Liver (tissue), 9 donors: ENCODE results near the gene MESD. TPM values are rescaled to one million over a fixed set of nuclear protein-coding genes. Genes with fewer than 3 reads are reported as not detected.

Experiments used
- DNase-seq: peaks from one replicate; pipeline ENCODE4 v3.0.0-alpha.2; 2017; ENCODE audit warnings: low spot score
- H3K27ac ChIP-seq, 2 donors: one replicate each; pipeline ENCODE4 v1.7.0; 2013; ENCODE audit warnings: inconsistent platforms in 2 of 2, low read length in 2 of 2, control low read depth in 1 of 2, low read depth in 1 of 2, mild to moderate bottlenecking in 1 of 2
- H3K27me3 ChIP-seq, 4 donors: one replicate each; pipeline versions ENCODE4 v1.6.1 to v1.7.0; 2013; ENCODE audit warnings: low read length in 3 of 4, inconsistent platforms in 1 of 4, mild to moderate bottlenecking in 1 of 4, moderate library complexity in 1 of 4; ENCODE audit not compliant: control insufficient read depth in 4 of 4, insufficient read depth in 4 of 4
- H3K36me3 ChIP-seq, 4 donors: one replicate each; pipeline versions ENCODE4 v1.6.1 to v1.7.0; 2013; ENCODE audit warnings: low read length in 3 of 4, mild to moderate bottlenecking in 3 of 4, low read depth in 1 of 4, moderate library complexity in 1 of 4; ENCODE audit not compliant: control insufficient read depth in 4 of 4, insufficient read depth in 3 of 4
- H3K4me1 ChIP-seq, 4 donors: one replicate each; pipeline versions ENCODE4 v1.6.1 to v1.7.0; 2013; ENCODE audit warnings: low read length in 3 of 4, mild to moderate bottlenecking in 3 of 4, moderate library complexity in 1 of 4; ENCODE audit not compliant: control insufficient read depth in 4 of 4, insufficient read depth in 4 of 4
- H3K4me3 ChIP-seq, 3 donors: one replicate each; pipeline versions ENCODE4 v1.6.1 to v1.7.0; 2013; ENCODE audit warnings: low read length in 3 of 3, control low read depth in 1 of 3, low read depth in 1 of 3, mild to moderate bottlenecking in 1 of 3
- H3K9ac ChIP-seq, 2 donors: one replicate each; pipeline ENCODE4 v1.7.0; 2013; ENCODE audit warnings: low read length in 2 of 2, mild to moderate bottlenecking in 2 of 2, moderate library complexity in 2 of 2, control low read depth in 1 of 2, low read depth in 1 of 2
- H3K9me3 ChIP-seq, 4 donors: one replicate each; pipeline versions ENCODE4 v1.6.1 to v1.7.0; 2013; ENCODE audit warnings: low read length in 3 of 4; ENCODE audit not compliant: control insufficient read depth in 4 of 4
- EGR1 ChIP-seq, 2 donors: IDR thresholded peaks; 2 replicates each; pipeline ENCODE4 v1.6.1; 2016 to 2018; ENCODE audit warnings: antibody characterized with exemption in 2 of 2, low read depth in 2 of 2
- FOXA1 ChIP-seq: IDR thresholded peaks from 2 replicates; pipeline ENCODE4 v1.6.1; 2016; ENCODE audit warnings: antibody characterized with exemption
- FOXA2 ChIP-seq: IDR thresholded peaks from 2 replicates; pipeline ENCODE4 v1.6.1; 2016; ENCODE audit warnings: antibody characterized with exemption
- GABPA ChIP-seq, 2 donors: IDR thresholded peaks in 1 of 2; conservative IDR thresholded peaks in 1 of 2; 2 replicates each; pipeline ENCODE4 v1.6.1; 2016; ENCODE audit warnings: antibody characterized with exemption in 2 of 2, mild to moderate bottlenecking in 1 of 2, moderate library complexity in 1 of 2
- HNF4A ChIP-seq, 2 donors: conservative IDR thresholded peaks; 2 replicates each; pipeline ENCODE4 v1.6.1; 2016; ENCODE audit warnings: antibody characterized with exemption in 2 of 2, mild to moderate bottlenecking in 2 of 2
- HNF4G ChIP-seq: IDR thresholded peaks from 2 replicates; pipeline ENCODE4 v1.6.1; 2016; ENCODE audit warnings: antibody characterized with exemption
- JUND ChIP-seq, 2 donors: IDR thresholded peaks; 2 replicates each; pipeline ENCODE4 v1.6.1; 2016; ENCODE audit warnings: antibody characterized with exemption in 2 of 2
- NR2F2 ChIP-seq: IDR thresholded peaks from 2 replicates; pipeline ENCODE4 v1.6.1; 2016; ENCODE audit warnings: antibody characterized with exemption
- RAD21 ChIP-seq, 2 donors: IDR thresholded peaks; 2 replicates each; pipeline ENCODE4 v1.6.1; 2016; ENCODE audit warnings: antibody characterized with exemption in 2 of 2, mild to moderate bottlenecking in 2 of 2
- RXRA ChIP-seq, 2 donors: IDR thresholded peaks; 2 replicates each; pipeline ENCODE4 v1.6.1; 2017 to 2018; ENCODE audit warnings: antibody characterized with exemption in 2 of 2, mild to moderate bottlenecking in 1 of 2
- SP1 ChIP-seq: IDR thresholded peaks from 2 replicates; pipeline ENCODE4 v1.6.1; 2018; ENCODE audit warnings: antibody characterized with exemption, mild to moderate bottlenecking
- TAF1 ChIP-seq: conservative IDR thresholded peaks from 2 replicates; pipeline ENCODE4 v1.6.1; 2016; ENCODE audit warnings: antibody characterized with exemption, mild to moderate bottlenecking
- YY1 ChIP-seq: IDR thresholded peaks from 2 replicates; pipeline ENCODE4 v1.6.1; 2016; ENCODE audit warnings: antibody characterized with exemption, mild to moderate bottlenecking
- WGBS: extraction: QIAGEN DNeasy Blood & Tissue Kit; methylation state at CpG from one replicate; pipeline ENCODE4 v1.1.7; 2013; 5-methylcytosine and 5-hydroxymethylcytosine counted together
- polyA plus RNA-seq, 2 donors: library from polyadenylated mRNA; stranded (reverse) in 1 of 2; unstranded in 1 of 2; fragments of 200-250 nt in 1 of 2; fragments of >200 nt in 1 of 2; fragmentation: Nextera tagmentation in 1 of 2; extraction: Ambion mirVana in 1 of 2; gene quantifications; one replicate each; pipeline versions ENCODE4 v1.2.1 to v1.2.3, GENCODE V29; 2013 to 2015
- total RNA-seq, 2 donors: library from RNA; depleted of rRNA; stranded (reverse); fragments of >200 nt; gene quantifications; one replicate each; pipeline ENCODE4 v1.2.3, GENCODE V29; 2014
- TF ChIP-seq, protein P1 (sequence below): IDR thresholded peaks from 2 replicates; pipeline ENCODE4 v1.6.1; 2016; ENCODE audit warnings: antibody characterized with exemption
- TF ChIP-seq, protein P2 (sequence below): IDR thresholded peaks from 2 replicates; pipeline ENCODE4 v1.6.1; 2016; ENCODE audit warnings: antibody characterized with exemption
- TF ChIP-seq, protein P3 (sequence below): fragments of 150-350 bp; IDR thresholded peaks from 2 replicates; pipeline ENCODE4 v1.5.1; 2017; ENCODE audit warnings: improper control_type of control experiment, low read depth, low read length; ENCODE audit not compliant: missing input control
- TF ChIP-seq, protein P4 (sequence below): IDR thresholded peaks from 2 replicates; pipeline ENCODE4 v1.6.1; 2016; ENCODE audit warnings: antibody characterized with exemption, mild to moderate bottlenecking
- TF ChIP-seq, protein P5 (sequence below): IDR thresholded peaks from 2 replicates; pipeline ENCODE4 v1.6.1; 2016; ENCODE audit warnings: antibody characterized with exemption
- donor health status: healthy.
- donor health status: healthy.
- donor health status: healthy.
- donor health status: healthy.
- donor health status: healthy.

MESD gene
- total and polyA plus RNA-seq, 4 donors: 15.3 to 24.0 (median 17.0) TPM

DNA sequence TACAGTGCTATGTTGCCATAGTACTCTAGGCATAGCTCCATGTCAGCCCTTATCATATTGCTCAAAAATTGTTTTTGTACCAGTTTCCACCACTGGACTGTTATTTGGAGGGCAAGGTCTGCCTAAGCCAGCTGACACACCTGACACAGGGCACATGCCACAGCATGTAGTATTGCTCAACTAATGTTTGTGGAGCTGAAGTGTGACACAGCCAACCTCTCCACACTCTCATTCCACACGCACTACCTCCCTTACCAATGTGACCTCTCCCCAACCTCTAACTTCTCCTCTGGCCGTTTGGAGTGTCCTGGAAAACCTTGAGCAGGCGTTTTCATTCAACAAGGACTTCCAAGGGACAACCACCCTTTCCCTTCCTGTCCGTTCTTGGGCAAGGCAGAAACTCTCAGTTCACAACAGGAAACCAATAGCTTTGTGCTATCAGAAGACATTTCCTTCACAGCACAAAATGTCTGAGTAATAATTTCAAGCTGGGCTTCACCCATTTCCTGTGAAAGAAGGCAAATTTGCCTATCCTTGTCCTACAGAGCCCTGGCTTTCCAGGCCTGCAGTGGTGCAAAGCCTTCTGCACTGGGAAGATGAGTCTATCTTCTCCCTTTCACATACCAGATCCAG lies 49.5 kb upstream of the MESD start:
- Histone ChIP-seq H3K4me1 (peaks cover 4 to 42% (median 23%) of the 10 kb centered on the region in 4 donors), H3K4me3 (no peak overlapping the region), H3K9me3 (no peaks in the 10 kb centered on the region), H3K27ac (peak overlapping the region; percentile 89), H3K36me3 (no peaks in the 10 kb centered on the region), H3K27me3 (no peaks in the 10 kb centered on the region), H3K9ac (peak overlapping the region in 1 of 2 donors; percentile 65)
- TF ChIP-seq JUND (IDR thresholded peaks at IDR 0.05): peak; percentile 75 to 92
- TF ChIP-seq EGR1 (IDR thresholded peaks at IDR 0.05; ENCODE audit: low read depth in 2 of 2): peak in 1 of 2 donors; percentile 82
- TF ChIP-seq, protein P1, sequence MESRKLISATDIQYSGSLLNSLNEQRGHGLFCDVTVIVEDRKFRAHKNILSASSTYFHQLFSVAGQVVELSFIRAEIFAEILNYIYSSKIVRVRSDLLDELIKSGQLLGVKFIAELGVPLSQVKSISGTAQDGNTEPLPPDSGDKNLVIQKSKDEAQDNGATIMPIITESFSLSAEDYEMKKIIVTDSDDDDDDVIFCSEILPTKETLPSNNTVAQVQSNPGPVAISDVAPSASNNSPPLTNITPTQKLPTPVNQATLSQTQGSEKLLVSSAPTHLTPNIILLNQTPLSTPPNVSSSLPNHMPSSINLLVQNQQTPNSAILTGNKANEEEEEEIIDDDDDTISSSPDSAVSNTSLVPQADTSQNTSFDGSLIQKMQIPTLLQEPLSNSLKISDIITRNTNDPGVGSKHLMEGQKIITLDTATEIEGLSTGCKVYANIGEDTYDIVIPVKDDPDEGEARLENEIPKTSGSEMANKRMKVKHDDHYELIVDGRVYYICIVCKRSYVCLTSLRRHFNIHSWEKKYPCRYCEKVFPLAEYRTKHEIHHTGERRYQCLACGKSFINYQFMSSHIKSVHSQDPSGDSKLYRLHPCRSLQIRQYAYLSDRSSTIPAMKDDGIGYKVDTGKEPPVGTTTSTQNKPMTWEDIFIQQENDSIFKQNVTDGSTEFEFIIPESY: peak; percentile 95
- peak; percentile 53 to 59 for TF ChIP-seq RAD21 (IDR thresholded peaks at IDR 0.05)
- TF ChIP-seq HNF4A (conservative IDR thresholded peaks at IDR 0.05): peak; percentile 98 to 99
- TF ChIP-seq, protein P2, sequence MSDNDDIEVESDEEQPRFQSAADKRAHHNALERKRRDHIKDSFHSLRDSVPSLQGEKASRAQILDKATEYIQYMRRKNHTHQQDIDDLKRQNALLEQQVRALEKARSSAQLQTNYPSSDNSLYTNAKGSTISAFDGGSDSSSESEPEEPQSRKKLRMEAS: peak; percentile 94
- peak; percentile 94 to 98 for TF ChIP-seq RXRA (IDR thresholded peaks at IDR 0.05)
- TF ChIP-seq, protein P3, sequence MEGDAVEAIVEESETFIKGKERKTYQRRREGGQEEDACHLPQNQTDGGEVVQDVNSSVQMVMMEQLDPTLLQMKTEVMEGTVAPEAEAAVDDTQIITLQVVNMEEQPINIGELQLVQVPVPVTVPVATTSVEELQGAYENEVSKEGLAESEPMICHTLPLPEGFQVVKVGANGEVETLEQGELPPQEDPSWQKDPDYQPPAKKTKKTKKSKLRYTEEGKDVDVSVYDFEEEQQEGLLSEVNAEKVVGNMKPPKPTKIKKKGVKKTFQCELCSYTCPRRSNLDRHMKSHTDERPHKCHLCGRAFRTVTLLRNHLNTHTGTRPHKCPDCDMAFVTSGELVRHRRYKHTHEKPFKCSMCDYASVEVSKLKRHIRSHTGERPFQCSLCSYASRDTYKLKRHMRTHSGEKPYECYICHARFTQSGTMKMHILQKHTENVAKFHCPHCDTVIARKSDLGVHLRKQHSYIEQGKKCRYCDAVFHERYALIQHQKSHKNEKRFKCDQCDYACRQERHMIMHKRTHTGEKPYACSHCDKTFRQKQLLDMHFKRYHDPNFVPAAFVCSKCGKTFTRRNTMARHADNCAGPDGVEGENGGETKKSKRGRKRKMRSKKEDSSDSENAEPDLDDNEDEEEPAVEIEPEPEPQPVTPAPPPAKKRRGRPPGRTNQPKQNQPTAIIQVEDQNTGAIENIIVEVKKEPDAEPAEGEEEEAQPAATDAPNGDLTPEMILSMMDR: peak; percentile 26
- TF ChIP-seq GABPA (IDR thresholded peaks at IDR 0.05 in 1 of 2, conservative IDR thresholded peaks at IDR 0.05 in 1 of 2): peak in 1 of 2 donors; percentile 41
- peak; percentile 97 for TF ChIP-seq HNF4G
- TF ChIP-seq, protein P4, sequence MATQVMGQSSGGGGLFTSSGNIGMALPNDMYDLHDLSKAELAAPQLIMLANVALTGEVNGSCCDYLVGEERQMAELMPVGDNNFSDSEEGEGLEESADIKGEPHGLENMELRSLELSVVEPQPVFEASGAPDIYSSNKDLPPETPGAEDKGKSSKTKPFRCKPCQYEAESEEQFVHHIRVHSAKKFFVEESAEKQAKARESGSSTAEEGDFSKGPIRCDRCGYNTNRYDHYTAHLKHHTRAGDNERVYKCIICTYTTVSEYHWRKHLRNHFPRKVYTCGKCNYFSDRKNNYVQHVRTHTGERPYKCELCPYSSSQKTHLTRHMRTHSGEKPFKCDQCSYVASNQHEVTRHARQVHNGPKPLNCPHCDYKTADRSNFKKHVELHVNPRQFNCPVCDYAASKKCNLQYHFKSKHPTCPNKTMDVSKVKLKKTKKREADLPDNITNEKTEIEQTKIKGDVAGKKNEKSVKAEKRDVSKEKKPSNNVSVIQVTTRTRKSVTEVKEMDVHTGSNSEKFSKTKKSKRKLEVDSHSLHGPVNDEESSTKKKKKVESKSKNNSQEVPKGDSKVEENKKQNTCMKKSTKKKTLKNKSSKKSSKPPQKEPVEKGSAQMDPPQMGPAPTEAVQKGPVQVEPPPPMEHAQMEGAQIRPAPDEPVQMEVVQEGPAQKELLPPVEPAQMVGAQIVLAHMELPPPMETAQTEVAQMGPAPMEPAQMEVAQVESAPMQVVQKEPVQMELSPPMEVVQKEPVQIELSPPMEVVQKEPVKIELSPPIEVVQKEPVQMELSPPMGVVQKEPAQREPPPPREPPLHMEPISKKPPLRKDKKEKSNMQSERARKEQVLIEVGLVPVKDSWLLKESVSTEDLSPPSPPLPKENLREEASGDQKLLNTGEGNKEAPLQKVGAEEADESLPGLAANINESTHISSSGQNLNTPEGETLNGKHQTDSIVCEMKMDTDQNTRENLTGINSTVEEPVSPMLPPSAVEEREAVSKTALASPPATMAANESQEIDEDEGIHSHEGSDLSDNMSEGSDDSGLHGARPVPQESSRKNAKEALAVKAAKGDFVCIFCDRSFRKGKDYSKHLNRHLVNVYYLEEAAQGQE: peak; percentile 83
- TF ChIP-seq SP1: peak; percentile 97
- TF ChIP-seq YY1: peak; percentile 86
- TF ChIP-seq TAF1: no peak
- TF ChIP-seq NR2F2: peak; percentile 73
- TF ChIP-seq, protein P5, sequence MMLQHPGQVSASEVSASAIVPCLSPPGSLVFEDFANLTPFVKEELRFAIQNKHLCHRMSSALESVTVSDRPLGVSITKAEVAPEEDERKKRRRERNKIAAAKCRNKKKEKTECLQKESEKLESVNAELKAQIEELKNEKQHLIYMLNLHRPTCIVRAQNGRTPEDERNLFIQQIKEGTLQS: peak; percentile 58
- TF ChIP-seq FOXA1: peak; percentile 84
- TF ChIP-seq FOXA2: peak; percentile 92
- peak; percentile 40 for DNase-seq
- WGBS: 11% methylated on average over 4 of the region's 4 CpGs
